OCI-LY1 (cell line): ENCODE measurements around the gene TANGO6.

Source experiments
- H2AFZ ChIP-seq: fragments of 200-600 bp; sonication (generic), shearing (Covaris generic); 2 replicates; pipeline ENCODE4 v1.6.0; 2014; ENCODE audit warnings: antibody characterized with exemption, mild to moderate bottlenecking, low read length
- H3F3A ChIP-seq: fragments of 200-600 bp; sonication (generic), shearing (Covaris generic); 2 replicates; pipeline ENCODE4 v1.6.0; 2014; ENCODE audit warnings: mild to moderate bottlenecking, antibody characterized with exemption, low read length, moderate library complexity; ENCODE audit not compliant: insufficient read depth
- H3K27ac ChIP-seq: fragments of 200-600 bp; sonication (generic); 2 replicates; pipeline ENCODE4 v1.5.1; 2014; ENCODE audit warnings: low read length, mixed run types, mild to moderate bottlenecking, low read depth; ENCODE audit not compliant: poor library complexity, severe bottlenecking
- H3K27me3 ChIP-seq: fragments of 200-600 bp; sonication (generic); 2 replicates; pipeline ENCODE4 v1.6.0; 2014; ENCODE audit warnings: antibody characterized with exemption, mild to moderate bottlenecking, low read length, moderate library complexity; ENCODE audit not compliant: insufficient read depth
- H3K36me3 ChIP-seq: fragments of 200-600 bp; sonication (generic); 2 replicates; pipeline ENCODE4 v1.6.1; 2014; ENCODE audit warnings: mild to moderate bottlenecking, antibody characterized with exemption, low read length, moderate library complexity, mixed read lengths; ENCODE audit not compliant: insufficient read depth
- H3K4me1 ChIP-seq: fragments of 200-600 bp; sonication (generic); 2 replicates; pipeline ENCODE4 v1.5.1; 2014; ENCODE audit warnings: mild to moderate bottlenecking, low read length, moderate library complexity; ENCODE audit not compliant: insufficient read depth, severe bottlenecking
- H3K4me2 ChIP-seq: fragments of 200-600 bp; sonication (generic), shearing (Covaris generic); 2 replicates; pipeline ENCODE4 v1.6.1; 2014; ENCODE audit warnings: low read length
- H3K4me3 ChIP-seq: fragments of 200-600 bp; sonication (generic); 2 replicates; pipeline ENCODE4 v1.5.1; 2014; ENCODE audit warnings: low read length, low read depth, mild to moderate bottlenecking, mixed read lengths; ENCODE audit not compliant: poor library complexity, severe bottlenecking
- H3K79me2 ChIP-seq: fragments of 200-600 bp; shearing (Covaris generic); 2 replicates; pipeline ENCODE4 v1.6.1; 2016; ENCODE audit warnings: mixed run types, low read length, mixed read lengths; ENCODE audit not compliant: insufficient read depth
- H3K9ac ChIP-seq: fragments of 200-600 bp; sonication (generic), shearing (Covaris generic); 2 replicates; pipeline ENCODE4 v1.6.1; 2014; ENCODE audit warnings: mild to moderate bottlenecking, low read length, mixed read lengths
- H3K9me2 ChIP-seq: fragments of 200-600 bp; sonication (generic), shearing (Covaris generic); 2 replicates; pipeline ENCODE4 v1.6.1; 2014; ENCODE audit warnings: low read depth, mild to moderate bottlenecking, low read length, mixed read lengths
- H3K9me3 ChIP-seq: fragments of 200-600 bp; shearing (Covaris generic); 2 replicates; pipeline ENCODE4 v1.6.1; 2014; ENCODE audit warnings: low read length, mixed read lengths
- H4K20me1 ChIP-seq: fragments of 200-600 bp; sonication (generic), shearing (Covaris generic); 2 replicates; pipeline ENCODE4 v1.6.0; 2016; ENCODE audit warnings: mild to moderate bottlenecking, low read length; ENCODE audit not compliant: insufficient read depth
- CTCF ChIP-seq: fragments of 200-600 bp; sonication (generic), shearing (Covaris generic); IDR thresholded peaks from 2 replicates; pipeline ENCODE4 v1.5.1; 2017; ENCODE audit warnings: mild to moderate bottlenecking, antibody characterized with exemption, low read length, moderate library complexity, mixed read lengths
- EZH2 ChIP-seq: fragments of 200-600 bp; sonication (generic), shearing (Covaris generic); IDR thresholded peaks from 2 replicates; pipeline ENCODE4 v1.8.0; 2017; ENCODE audit warnings: borderline replicate concordance, mixed run types, mild to moderate bottlenecking, antibody characterized with exemption, low read length, moderate library complexity, mixed read lengths

TANGO6 gene

GRCh38 chr16:69100071-69100691 lies 256.9 kb downstream of the TANGO6 start:
- H3K4me2 ChIP-seq: no peak overlapping the region

GRCh38 chr16:69105501-69106361 lies 262.4 kb downstream of the TANGO6 start, which contains the start of gene HAS3:
Gene HAS3 (plus strand): TSS chr16:69105653. CDS start chr16:69109396, 3,743 bp downstream.
- H3K79me2 ChIP-seq: no peaks in the 10 kb centered on the region
- H3K9me2 ChIP-seq: no peaks in the 10 kb centered on the region
- H3K36me3 ChIP-seq: peaks cover 5% of the 10 kb centered on the region; the same call in 1 of the 2 replicates
- TF ChIP-seq EZH2: no peak
- TF ChIP-seq CTCF: peak; percentile 42; the same call in 1 of the 2 replicates
- no peaks in the 10 kb centered on the region for H3K9me3 ChIP-seq
- H3K4me3 ChIP-seq: peak within 1 kb of the TSS; percentile 62
- H3F3A ChIP-seq: no peaks in the 10 kb centered on the region
- H3K4me2 ChIP-seq: peak within 1 kb of the TSS; percentile 85
- H4K20me1 ChIP-seq: no peaks in the 10 kb centered on the region
- H3K4me1 ChIP-seq: peaks cover 17% of the 10 kb centered on the region
- no peak within 1 kb of the TSS for H2AFZ ChIP-seq
- peak within 1 kb of the TSS; percentile 39; the same call in 1 of the 2 replicates for H3K9ac ChIP-seq
- peaks cover 10% of the 10 kb centered on the region for H3K27me3 ChIP-seq
- H3K27ac ChIP-seq: no peak within 1 kb of the TSS

More at GRCh38 chr16:69100071-69100691, 256.9 kb downstream of the TANGO6 start:
- H3K9ac ChIP-seq: no peak overlapping the region
- H3K4me3 ChIP-seq: no peak overlapping the region
- H3K79me2 ChIP-seq: no peaks in the 10 kb centered on the region
- H3K9me2 ChIP-seq: no peaks in the 10 kb centered on the region
- no peaks in the 10 kb centered on the region for H3F3A ChIP-seq
- no peaks in the 10 kb centered on the region for H3K4me1 ChIP-seq
- no peaks in the 10 kb centered on the region for H3K27me3 ChIP-seq
- TF ChIP-seq EZH2 (no peak), CTCF (no peak)
- no peak overlapping the region for H2AFZ ChIP-seq
- H3K9me3 ChIP-seq: no peaks in the 10 kb centered on the region
- H4K20me1 ChIP-seq: no peaks in the 10 kb centered on the region
- no peaks in the 10 kb centered on the region for H3K36me3 ChIP-seq
- H3K27ac ChIP-seq: no peak overlapping the region

- peaks cover 17% of the 10 kb centered on the region for H3K4me1 ChIP-seq
- peak overlapping the region; percentile 85 for H3K4me2 ChIP-seq
- peaks cover 5% of the 10 kb centered on the region; the same call in 1 of the 2 replicates for H3K36me3 ChIP-seq
- no peaks in the 10 kb centered on the region for H4K20me1 ChIP-seq
- H3K79me2 ChIP-seq: no peaks in the 10 kb centered on the region
- H3K4me3 ChIP-seq: peak overlapping the region; percentile 55
- H3K9me2 ChIP-seq: no peaks in the 10 kb centered on the region
- no peak overlapping the region for H2AFZ ChIP-seq
- H3K9ac ChIP-seq: peak overlapping the region; percentile 29; the same call in 1 of the 2 replicates
- TF ChIP-seq CTCF (no peak), EZH2 (no peak)
- no peaks in the 10 kb centered on the region for H3F3A ChIP-seq
- no peaks in the 10 kb centered on the region for H3K9me3 ChIP-seq
- H3K27me3 ChIP-seq: peaks cover 10% of the 10 kb centered on the region
- no peak overlapping the region for H3K27ac ChIP-seq
These were observed 263.4 kb downstream of the TANGO6 start for GRCh38 chr16:69106491-69107315.
